ENCODE results near the gene ADGRL1. TPM values are rescaled to one million over a fixed set of nuclear protein-coding genes. Genes with fewer than 3 reads are reported as not detected.

ADGRL1 gene
- polyA plus RNA-seq, 1 of the 3 experiments (the other 2 are of a cell fraction): 13.4 TPM

DNA sequence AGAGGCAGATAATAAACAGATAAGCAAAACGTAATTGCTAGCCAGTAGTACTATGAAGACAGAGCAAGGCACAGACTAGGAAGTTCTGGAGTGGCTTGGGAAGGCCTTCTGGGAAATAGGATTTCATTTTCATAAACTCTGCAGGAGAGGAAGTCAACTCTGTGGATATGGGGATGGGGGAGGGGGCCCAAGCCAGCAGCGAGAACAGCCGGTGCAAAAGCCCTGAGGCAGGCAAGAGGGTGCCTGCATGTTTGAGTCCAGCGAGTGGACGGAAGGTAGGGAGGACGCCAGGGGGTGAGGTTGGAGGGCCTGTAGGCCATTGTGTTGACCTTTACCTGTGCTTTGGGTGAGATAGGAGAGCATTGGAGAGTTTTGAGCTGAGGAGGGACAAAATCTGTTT, 60.6 kb downstream of the ADGRL1 start:
- no peaks in the 10 kb centered on the region for H3K27me3 ChIP-seq (ENCODE audit: insufficient read depth)
- H2AFZ ChIP-seq (ENCODE audit: low read depth): no peak overlapping the region
- H3K79me2 ChIP-seq (ENCODE audit: insufficient read depth): no peaks in the 10 kb centered on the region; the same call in 1 of the 2 replicates
- 85% methylated on average over 6 of the region's 6 CpGs for WGBS (ENCODE audit: low lambda C conversion rate)
- DNase-seq: peak; percentile 32
- H3K4me1 ChIP-seq (ENCODE audit: control insufficient read depth in 1 of 2, insufficient read depth in 2 of 2, low read depth in 1 of 2, low read length in 1 of 2): peaks cover 0 to 23% of the 10 kb centered on the region in 2 experiments; a peak in 1 of 4 replicates
- TF ChIP-seq CHD2 (IDR thresholded peaks at IDR 0.05; ENCODE audit: low read length, partially characterized antibody): no peak
- no peak for TF ChIP-seq MEF2A (IDR thresholded peaks at IDR 0.05; ENCODE audit: borderline replicate concordance, low read depth)
- no peak for TF ChIP-seq NFIC (IDR thresholded peaks at IDR 0.05; ENCODE audit: borderline replicate concordance)
- TF ChIP-seq, protein P1, sequence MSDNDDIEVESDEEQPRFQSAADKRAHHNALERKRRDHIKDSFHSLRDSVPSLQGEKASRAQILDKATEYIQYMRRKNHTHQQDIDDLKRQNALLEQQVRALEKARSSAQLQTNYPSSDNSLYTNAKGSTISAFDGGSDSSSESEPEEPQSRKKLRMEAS (IDR thresholded peaks at IDR 0.05; ENCODE audit: low read depth): no peak
- TF ChIP-seq, protein P2, sequence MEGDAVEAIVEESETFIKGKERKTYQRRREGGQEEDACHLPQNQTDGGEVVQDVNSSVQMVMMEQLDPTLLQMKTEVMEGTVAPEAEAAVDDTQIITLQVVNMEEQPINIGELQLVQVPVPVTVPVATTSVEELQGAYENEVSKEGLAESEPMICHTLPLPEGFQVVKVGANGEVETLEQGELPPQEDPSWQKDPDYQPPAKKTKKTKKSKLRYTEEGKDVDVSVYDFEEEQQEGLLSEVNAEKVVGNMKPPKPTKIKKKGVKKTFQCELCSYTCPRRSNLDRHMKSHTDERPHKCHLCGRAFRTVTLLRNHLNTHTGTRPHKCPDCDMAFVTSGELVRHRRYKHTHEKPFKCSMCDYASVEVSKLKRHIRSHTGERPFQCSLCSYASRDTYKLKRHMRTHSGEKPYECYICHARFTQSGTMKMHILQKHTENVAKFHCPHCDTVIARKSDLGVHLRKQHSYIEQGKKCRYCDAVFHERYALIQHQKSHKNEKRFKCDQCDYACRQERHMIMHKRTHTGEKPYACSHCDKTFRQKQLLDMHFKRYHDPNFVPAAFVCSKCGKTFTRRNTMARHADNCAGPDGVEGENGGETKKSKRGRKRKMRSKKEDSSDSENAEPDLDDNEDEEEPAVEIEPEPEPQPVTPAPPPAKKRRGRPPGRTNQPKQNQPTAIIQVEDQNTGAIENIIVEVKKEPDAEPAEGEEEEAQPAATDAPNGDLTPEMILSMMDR (IDR thresholded peaks at IDR 0.05): no peak
- TF ChIP-seq FOXM1 (IDR thresholded peaks at IDR 0.05; ENCODE audit: low read depth): no peak
- no peak for TF ChIP-seq RAD21 (IDR thresholded peaks at IDR 0.05; ENCODE audit: low read length)
- TF ChIP-seq EP300 (IDR thresholded peaks at IDR 0.05; ENCODE audit: borderline replicate concordance in 1 of 2, low read depth in 1 of 2, low read length in 1 of 2): no peak
- TF ChIP-seq, protein P3, sequence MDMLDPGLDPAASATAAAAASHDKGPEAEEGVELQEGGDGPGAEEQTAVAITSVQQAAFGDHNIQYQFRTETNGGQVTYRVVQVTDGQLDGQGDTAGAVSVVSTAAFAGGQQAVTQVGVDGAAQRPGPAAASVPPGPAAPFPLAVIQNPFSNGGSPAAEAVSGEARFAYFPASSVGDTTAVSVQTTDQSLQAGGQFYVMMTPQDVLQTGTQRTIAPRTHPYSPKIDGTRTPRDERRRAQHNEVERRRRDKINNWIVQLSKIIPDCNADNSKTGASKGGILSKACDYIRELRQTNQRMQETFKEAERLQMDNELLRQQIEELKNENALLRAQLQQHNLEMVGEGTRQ (IDR thresholded peaks at IDR 0.05; ENCODE audit: borderline replicate concordance, low read depth, low read length): no peak
- TF ChIP-seq FOXJ3 (CRISPR knock-in tag; IDR thresholded peaks at IDR 0.05): no peak
- no peak for TF ChIP-seq NRF1 (IDR thresholded peaks at IDR 0.05; ENCODE audit: low read depth, low read length)
- TF ChIP-seq SMC3 (IDR thresholded peaks at IDR 0.05; ENCODE audit: low read depth, low read length): no peak
- no peak for TF ChIP-seq RXRA (IDR thresholded peaks at IDR 0.05; ENCODE audit: borderline replicate concordance, low read depth)
- no peak for TF ChIP-seq GABPA (IDR thresholded peaks at IDR 0.05; ENCODE audit: low read depth)
- no peak for TF ChIP-seq YY1 (IDR thresholded peaks at IDR 0.05; ENCODE audit: low read depth)
- no peak for TF ChIP-seq POLR2AphosphoS5 (IDR thresholded peaks at IDR 0.05; ENCODE audit: low read depth, low read length)
- ChIA-PET POLR2A (no interaction called here), CTCF (interaction anchor here (1.5 to 18.9 kb wide), 5 partner anchors 9 to 334 kb away, joined by 3 to 256 read pairs (median 6); partner anchors contain the start of gene ASF1B)
- no peaks in the 10 kb centered on the region for H3K9me2 ChIP-seq
- H3K9ac ChIP-seq: no peak overlapping the region
- no peak overlapping the region for H3K4me3 ChIP-seq (ENCODE audit: low read depth in 2 of 2, low read length in 1 of 2)
- H3K9me3 ChIP-seq: no peaks in the 10 kb centered on the region
- no peaks in the 10 kb centered on the region for H4K20me1 ChIP-seq (ENCODE audit: insufficient read depth)
- H3K4me2 ChIP-seq: no peak overlapping the region
- H3K27ac ChIP-seq (ENCODE audit: low read depth in 2 of 2, low read length in 1 of 2): peak overlapping the region in 1 of 2 experiments; percentile 29; a peak in 2 of 4 replicates
- H3F3A ChIP-seq (replicated peaks; ENCODE audit: insufficient read depth): peaks cover 2% of the 10 kb centered on the region
- no peaks in the 10 kb centered on the region for H3K36me3 ChIP-seq (replicated peaks in 1 of 2; ENCODE audit: control insufficient read depth in 1 of 2, insufficient read depth in 2 of 2, low read length in 1 of 2)
